Measurements from ENCODE around the gene TENM4.
A peak's percentile ranks its signal among the peaks of the same experiment; 100 is the strongest.

The TENM4 gene

GRCh38 chr11:79047321-79047720 lies 393.5 kb downstream of the TENM4 start:
- no peak overlapping the region for H3K4me3 ChIP-seq (ENCODE audit: low read length)
- DNase-seq (ENCODE audit: low read depth), result no peak
- no peak for TF ChIP-seq CTCF (conservative IDR thresholded peaks at IDR 0.05; ENCODE audit: low read length)

DNA sequence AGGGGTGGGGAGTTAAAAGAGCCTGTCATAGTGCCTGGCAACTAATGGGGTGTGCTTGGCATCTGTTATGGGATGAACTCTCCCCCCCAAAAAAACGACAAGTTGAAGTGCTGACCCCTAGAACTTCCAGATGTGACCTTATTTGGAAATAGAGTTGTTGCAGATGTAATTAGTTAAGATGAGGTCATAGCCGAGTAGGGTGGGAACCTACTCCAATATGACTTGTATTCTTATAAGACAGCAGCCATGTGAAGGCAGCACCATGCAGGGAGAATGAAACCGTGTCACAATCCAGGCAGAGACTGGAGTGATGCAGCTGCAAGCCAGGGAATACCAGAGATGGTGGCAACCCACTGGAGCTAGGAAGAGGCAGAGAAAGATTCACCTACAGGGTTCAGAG lies 394.5 kb downstream of the TENM4 start:
- TF ChIP-seq CTCF (conservative IDR thresholded peaks at IDR 0.05; ENCODE audit: low read length), result no peak
- DNase-seq (ENCODE audit: low read depth), result peak; percentile 31
- H3K4me3 ChIP-seq (ENCODE audit: low read length), result no peak overlapping the region

- no peak for TF ChIP-seq CTCF (conservative IDR thresholded peaks at IDR 0.05; ENCODE audit: low read length)
- H3K4me3 ChIP-seq (ENCODE audit: low read length), result no peak overlapping the region
- DNase-seq (ENCODE audit: low read depth), result peak; percentile 44
These were observed 395.0 kb downstream of the TENM4 start for GRCh38 chr11:79045800-79046304.

DNA sequence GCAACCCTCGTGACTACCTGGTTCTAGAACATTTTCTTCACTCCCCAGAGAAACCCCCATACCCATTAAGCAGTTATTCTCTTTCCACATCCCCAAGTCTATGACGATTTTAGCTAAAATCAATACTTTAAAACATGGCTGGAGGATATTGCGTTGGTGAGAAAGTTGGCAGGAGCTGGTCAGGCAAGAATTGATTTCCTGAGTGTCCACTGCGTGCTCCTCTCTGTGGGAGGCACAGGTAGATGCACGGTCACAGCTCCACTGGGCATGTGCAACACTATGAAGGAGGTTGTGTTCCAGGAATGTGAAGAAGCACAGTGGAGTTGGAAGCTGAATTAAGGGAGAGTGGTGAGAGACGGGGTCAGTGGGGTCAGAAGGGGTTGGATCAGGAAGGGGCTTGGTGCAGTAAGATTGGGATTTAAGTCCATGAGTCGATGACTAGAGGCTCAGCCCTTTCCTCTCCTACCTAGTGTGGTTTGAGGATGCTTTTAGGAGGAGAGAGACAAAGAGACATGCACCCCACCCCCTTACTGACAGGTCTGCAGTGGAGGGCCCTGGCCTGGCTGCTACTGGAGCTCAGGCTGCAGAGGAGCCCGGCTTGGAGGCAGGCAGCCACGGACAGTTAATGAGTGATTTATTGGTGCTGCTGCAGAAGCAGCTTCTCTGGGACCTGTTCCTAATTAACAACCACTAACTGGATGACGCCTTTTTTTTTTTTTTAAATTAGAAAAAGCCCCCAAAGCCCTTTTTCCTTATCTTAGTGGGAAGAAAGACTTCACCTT lies 395.6 kb downstream of the TENM4 start:
- no peak overlapping the region for H3K4me3 ChIP-seq (ENCODE audit: low read length)
- TF ChIP-seq CTCF (conservative IDR thresholded peaks at IDR 0.05; ENCODE audit: low read length), result no peak
- DNase-seq (ENCODE audit: low read depth), result no peak

GRCh38 chr11:79044201-79044600 lies 396.6 kb downstream of the TENM4 start:
- no peak for DNase-seq (ENCODE audit: low read depth)
- no peak for TF ChIP-seq CTCF (conservative IDR thresholded peaks at IDR 0.05; ENCODE audit: low read length)
- no peak overlapping the region for H3K4me3 ChIP-seq (ENCODE audit: low read length)

GRCh38 chr11:79043726-79044125 lies 397.1 kb downstream of the TENM4 start:
- DNase-seq (ENCODE audit: low read depth), result no peak
- H3K4me3 ChIP-seq (ENCODE audit: low read length), result no peak overlapping the region
- no peak for TF ChIP-seq CTCF (conservative IDR thresholded peaks at IDR 0.05; ENCODE audit: low read length)

GRCh38 chr11:79042824-79043223 lies 398.0 kb downstream of the TENM4 start:
- DNase-seq (ENCODE audit: low read depth), result no peak
- H3K4me3 ChIP-seq (ENCODE audit: low read length), result no peak overlapping the region
- no peak for TF ChIP-seq CTCF (conservative IDR thresholded peaks at IDR 0.05; ENCODE audit: low read length)

Measured in AG10803 (cell line).